Endothelial cell of umbilical vein (primary cell): ENCODE data around the gene CPTP. TPM values are rescaled to one million over a fixed set of nuclear protein-coding genes. Genes with fewer than 3 reads are reported as not detected.

Experiments used
- BruUV-seq: library from RNA; stranded (reverse); fragments of 400-500 nt; replicated peaks from 2 replicates; lab custom pipeline; 2021; lab: Mats Ljungman, UMichigan
- CTCF ChIA-PET: fragments of 300-600, 350-600 bp; sonication (Branson Sonifier 250); formaldehyde crosslinking; loops from one replicate; lab custom pipeline; 2021; ENCODE audit warnings: antibody characterized with exemption, inconsistent platforms; lab: Charles Lee
- POLR2A ChIA-PET: fragments of 300-600, 350-600 bp; sonication (Branson Sonifier 250); formaldehyde crosslinking; loops from one replicate; lab custom pipeline; 2021; ENCODE audit warnings: antibody characterized with exemption, inconsistent platforms; lab: Charles Lee
- DNase-seq: peaks from one replicate; pipeline ENCODE4 v3.0.0-alpha.2; 2011; ENCODE audit warnings: low read depth, low spot score
- FAIRE-seq: peaks from 2 replicates; lab custom pipeline; 2011; peaks lifted over from hg19 to GRCh38; lab: Jason Lieb, UNC
- H2AFZ ChIP-seq: 2 replicates; pipeline ENCODE4 v1.6.0; 2012; ENCODE audit warnings: low read depth, low read length, control low read depth, inconsistent platforms
- H3K27ac ChIP-seq: 2 replicates; pipeline ENCODE4 v1.5.1; 2011; ENCODE audit warnings: low read depth, mild to moderate bottlenecking, control low read depth, low read length, moderate library complexity; ENCODE audit not compliant: insufficient read depth
- H3K27me3 ChIP-seq, 2 experiments: 2 replicates each; pipeline versions ENCODE4 v1.6.0 to v1.6.1; 2011; ENCODE audit warnings: low read length in 2 of 2, mixed read lengths in 1 of 2; ENCODE audit not compliant: control insufficient read depth in 2 of 2, insufficient read depth in 2 of 2
- H3K36me3 ChIP-seq, 2 experiments: 2 replicates in 1 of 2; 3 replicates in 1 of 2; pipeline ENCODE4 v1.5.1; 2011; ENCODE audit warnings: low read length in 2 of 2, mild to moderate bottlenecking in 1 of 2, moderate library complexity in 1 of 2; ENCODE audit not compliant: control insufficient read depth in 2 of 2, insufficient read depth in 2 of 2; ENCODE audit errors: extremely low read depth in 1 of 2
- H3K4me1 ChIP-seq: 3 replicates; pipeline ENCODE4 v1.5.1; 2011; ENCODE audit warnings: mild to moderate bottlenecking, low read length; ENCODE audit not compliant: control insufficient read depth, insufficient read depth; ENCODE audit errors: extremely low read depth
- H3K4me2 ChIP-seq: 2 replicates; pipeline ENCODE4 v1.6.1; 2011; ENCODE audit warnings: low read length, control low read depth, mixed read lengths; ENCODE audit not compliant: insufficient read depth
- H3K4me3 ChIP-seq, 3 experiments: fragments of 200-600 bp in 1 of 3; sonication (generic), shearing (Covaris generic) in 1 of 3; replicated peaks in 1 of 3; 2 replicates each; pipeline ENCODE4 v1.5.1; 2011 to 2016; ENCODE audit warnings: control low read depth in 3 of 3, low read length in 3 of 3, mild to moderate bottlenecking in 2 of 3, inconsistent platforms in 1 of 3, low read depth in 1 of 3, moderate library complexity in 1 of 3; ENCODE audit not compliant: insufficient read depth in 1 of 3
- H3K79me2 ChIP-seq: 2 replicates; pipeline ENCODE4 v1.6.0; 2012; ENCODE audit warnings: low read length, inconsistent platforms; ENCODE audit not compliant: control insufficient read depth, insufficient read depth
- H3K9ac ChIP-seq: replicated peaks from 2 replicates; pipeline ENCODE3; 2011; ENCODE audit warnings: low read length, control low read depth; ENCODE audit not compliant: insufficient read depth; ENCODE audit errors: extremely low read depth
- H3K9me1 ChIP-seq: replicated peaks from 3 replicates; pipeline ENCODE4 v1.6.0; 2011; ENCODE audit warnings: mild to moderate bottlenecking, low read length; ENCODE audit not compliant: control insufficient read depth, insufficient read depth; ENCODE audit errors: extremely low read depth
- H3K9me3 ChIP-seq: replicated peaks from 2 replicates; pipeline ENCODE4 v1.5.1; 2012; ENCODE audit warnings: low read length, inconsistent platforms; ENCODE audit not compliant: control insufficient read depth, insufficient read depth
- H4K20me1 ChIP-seq: replicated peaks from 2 replicates; pipeline ENCODE3; 2011; ENCODE audit warnings: mild to moderate bottlenecking, low read length; ENCODE audit not compliant: control insufficient read depth, insufficient read depth; ENCODE audit errors: extremely low read depth
- EZH2 ChIP-seq: IDR thresholded peaks from 2 replicates; pipeline ENCODE4 v1.6.1; 2012; ENCODE audit warnings: borderline replicate concordance, low read depth, mild to moderate bottlenecking, moderate library complexity, low read length, inconsistent platforms; ENCODE audit not compliant: severe bottlenecking
- FOS ChIP-seq: IDR thresholded peaks from 2 replicates; pipeline ENCODE4 v1.6.1; 2011; ENCODE audit warnings: mild to moderate bottlenecking, low read length, moderate library complexity, borderline replicate concordance; ENCODE audit not compliant: insufficient read depth
- GATA2 ChIP-seq: IDR thresholded peaks from 2 replicates; pipeline ENCODE4 v1.7.0; 2011; ENCODE audit warnings: low read depth, mild to moderate bottlenecking, moderate library complexity, mixed read lengths, low read length; ENCODE audit not compliant: insufficient read length, insufficient read depth
- JUN ChIP-seq: IDR thresholded peaks from 2 replicates; pipeline ENCODE4 v1.6.1; 2011; ENCODE audit warnings: borderline replicate concordance, low read depth; ENCODE audit not compliant: insufficient read length, insufficient read depth
- MAX ChIP-seq: IDR thresholded peaks from 2 replicates; pipeline ENCODE4 v1.6.1; 2011; ENCODE audit not compliant: insufficient read depth, insufficient read length
- MYC ChIP-seq: IDR thresholded peaks from one replicate; pipeline ENCODE4 v1.6.1; 2011; ENCODE audit warnings: mild to moderate bottlenecking, low read depth, low read length
- POLR2A ChIP-seq: IDR thresholded peaks from 2 replicates; pipeline ENCODE4 v1.6.1; 2012; ENCODE audit warnings: low read depth, mild to moderate bottlenecking, control low read depth, low read length
- POLR2AphosphoS5 ChIP-seq: IDR thresholded peaks from 2 replicates; pipeline ENCODE4 v1.6.1; 2012; ENCODE audit warnings: low read depth, mild to moderate bottlenecking, control low read depth, low read length, moderate library complexity; ENCODE audit not compliant: insufficient read depth
- dilution Hi-C: fragments of 300-500 bp; cut with MboI; formaldehyde crosslinking; loops from one replicate; pipeline ENCODE4 v1.15.0; 2019; ENCODE audit warnings: low sequenced_read_pairs; ENCODE audit not compliant: extremely low pct_ligation_motif_present
- intact Hi-C: fragments of 100-400 bp; cut with micrococcal nuclease; formaldehyde crosslinking; loops from one replicate; pipeline ENCODE4 v1.10.0; 2022
- polyA plus RNA-seq, 4 experiments: library from polyadenylated mRNA; depleted of rRNA in 3 of 4; stranded (reverse) in 3 of 4; unstranded in 1 of 4; fragments of >200 nt; gene quantifications; 2 replicates each; pipeline versions ENCODE4 v1.2.1 to v1.2.3, GENCODE V29; 2011 to 2012; ENCODE audit warnings: missing spikeins in 1 of 4
- total RNA-seq: library from RNA; stranded (reverse); gene quantifications from 2 replicates; pipeline ENCODE4 v1.2.3, GENCODE V29; 2021
- TF ChIP-seq, protein P1 (sequence below), 2 donors: IDR thresholded peaks; 1 replicate in 1 of 2; 2 replicates in 1 of 2; pipeline ENCODE4 v1.5.1; 2011; ENCODE audit warnings: low read length in 2 of 2, mild to moderate bottlenecking in 2 of 2, moderate library complexity in 2 of 2, control low read depth in 1 of 2, inconsistent platforms in 1 of 2, low read depth in 1 of 2; ENCODE audit not compliant: insufficient read depth in 1 of 2; ENCODE audit errors: extremely low read depth in 1 of 2

Gene CPTP
- total and polyA plus RNA-seq, 2 donors (not counting 3 experiments of a cell fraction or from before 2014, with no cell fraction given): 20.9 to 29.5 TPM

DNA sequence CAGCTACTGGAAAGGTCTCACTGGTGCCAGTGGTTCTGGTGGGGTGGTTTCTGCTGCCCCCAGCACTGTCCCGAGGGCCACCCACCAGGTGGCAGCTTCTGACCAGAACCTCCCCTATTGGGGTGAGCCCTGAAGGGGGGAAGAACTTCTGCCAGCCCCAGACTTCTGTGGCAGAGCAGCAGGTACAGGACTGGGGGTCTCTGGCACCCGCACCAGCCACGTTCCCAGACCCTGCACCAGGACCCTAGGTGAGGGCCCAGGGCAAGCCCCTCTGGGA, 14.6 kb upstream of the CPTP start:
- Histone ChIP-seq H3K79me2 (no peaks in the 10 kb centered on the region), H3K4me1 (peaks cover 15% of the 10 kb centered on the region), H3K9me1 (no peaks in the 10 kb centered on the region), H3K36me3 (peaks cover 0 to 41% of the 10 kb centered on the region in 2 experiments), H3K9ac (no peak overlapping the region), H3K4me2 (no peak overlapping the region), H3K27ac (no peak overlapping the region), H3K27me3 (no peaks in the 10 kb centered on the region), H3K9me3 (no peaks in the 10 kb centered on the region), H4K20me1 (no peaks in the 10 kb centered on the region), H2AFZ (no peak overlapping the region), H3K4me3 (no peak overlapping the region)
- FAIRE-seq (no peak), DNase-seq (no peak)
- no peak for TF ChIP-seq JUN
- TF ChIP-seq GATA2: no peak
- TF ChIP-seq POLR2AphosphoS5: no peak
- TF ChIP-seq POLR2A: no peak
- no peak for TF ChIP-seq EZH2
- no peak for TF ChIP-seq FOS
- TF ChIP-seq MYC: no peak
- TF ChIP-seq, protein P1, sequence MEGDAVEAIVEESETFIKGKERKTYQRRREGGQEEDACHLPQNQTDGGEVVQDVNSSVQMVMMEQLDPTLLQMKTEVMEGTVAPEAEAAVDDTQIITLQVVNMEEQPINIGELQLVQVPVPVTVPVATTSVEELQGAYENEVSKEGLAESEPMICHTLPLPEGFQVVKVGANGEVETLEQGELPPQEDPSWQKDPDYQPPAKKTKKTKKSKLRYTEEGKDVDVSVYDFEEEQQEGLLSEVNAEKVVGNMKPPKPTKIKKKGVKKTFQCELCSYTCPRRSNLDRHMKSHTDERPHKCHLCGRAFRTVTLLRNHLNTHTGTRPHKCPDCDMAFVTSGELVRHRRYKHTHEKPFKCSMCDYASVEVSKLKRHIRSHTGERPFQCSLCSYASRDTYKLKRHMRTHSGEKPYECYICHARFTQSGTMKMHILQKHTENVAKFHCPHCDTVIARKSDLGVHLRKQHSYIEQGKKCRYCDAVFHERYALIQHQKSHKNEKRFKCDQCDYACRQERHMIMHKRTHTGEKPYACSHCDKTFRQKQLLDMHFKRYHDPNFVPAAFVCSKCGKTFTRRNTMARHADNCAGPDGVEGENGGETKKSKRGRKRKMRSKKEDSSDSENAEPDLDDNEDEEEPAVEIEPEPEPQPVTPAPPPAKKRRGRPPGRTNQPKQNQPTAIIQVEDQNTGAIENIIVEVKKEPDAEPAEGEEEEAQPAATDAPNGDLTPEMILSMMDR (IDR thresholded peaks at IDR 0.05; ENCODE audit: extremely low read depth in 1 of 2, insufficient read depth in 1 of 2, low read depth in 1 of 2, low read length in 2 of 2): no peak
- TF ChIP-seq MAX: no peak
- ChIA-PET CTCF (interaction anchor here (0.8 to 1.5 kb wide), 2 partner anchors 188 to 196 kb away, joined by 3 to 9 read pairs; no protein-coding TSS in a partner anchor), POLR2A (no interaction called here)
- no TSS peak for BruUV-seq
- dilution Hi-C loops: no loop called here
- intact Hi-C loops: no loop called here
